Hepatocyte (in vitro differentiated cells): ENCODE data around the gene ANO3.

Source experiments
- CTCF ChIP-seq: fragments of 200-600 bp; sonication (generic); IDR thresholded peaks from 2 replicates; pipeline ENCODE4 v1.5.1; 2016; ENCODE audit warnings: antibody characterized with exemption, mild to moderate bottlenecking; ENCODE audit not compliant: poor library complexity
- EZH2 ChIP-seq: fragments of 200-600 bp; sonication (generic); IDR thresholded peaks from 2 replicates; pipeline ENCODE4 v1.6.1; 2016; ENCODE audit warnings: antibody characterized with exemption, mild to moderate bottlenecking, borderline replicate concordance

- TF ChIP-seq CTCF (no peak), EZH2 (no peak)
Measured at GRCh38 chr11:26418386-26418912, 86.5 kb downstream of the ANO3 start.
